ENCODE results near the gene PSMC3.

Gene PSMC3

GRCh38 chr11:47410370-47411264, 15.6 kb downstream of the PSMC3 start:
- TF ChIP-seq, protein P1, sequence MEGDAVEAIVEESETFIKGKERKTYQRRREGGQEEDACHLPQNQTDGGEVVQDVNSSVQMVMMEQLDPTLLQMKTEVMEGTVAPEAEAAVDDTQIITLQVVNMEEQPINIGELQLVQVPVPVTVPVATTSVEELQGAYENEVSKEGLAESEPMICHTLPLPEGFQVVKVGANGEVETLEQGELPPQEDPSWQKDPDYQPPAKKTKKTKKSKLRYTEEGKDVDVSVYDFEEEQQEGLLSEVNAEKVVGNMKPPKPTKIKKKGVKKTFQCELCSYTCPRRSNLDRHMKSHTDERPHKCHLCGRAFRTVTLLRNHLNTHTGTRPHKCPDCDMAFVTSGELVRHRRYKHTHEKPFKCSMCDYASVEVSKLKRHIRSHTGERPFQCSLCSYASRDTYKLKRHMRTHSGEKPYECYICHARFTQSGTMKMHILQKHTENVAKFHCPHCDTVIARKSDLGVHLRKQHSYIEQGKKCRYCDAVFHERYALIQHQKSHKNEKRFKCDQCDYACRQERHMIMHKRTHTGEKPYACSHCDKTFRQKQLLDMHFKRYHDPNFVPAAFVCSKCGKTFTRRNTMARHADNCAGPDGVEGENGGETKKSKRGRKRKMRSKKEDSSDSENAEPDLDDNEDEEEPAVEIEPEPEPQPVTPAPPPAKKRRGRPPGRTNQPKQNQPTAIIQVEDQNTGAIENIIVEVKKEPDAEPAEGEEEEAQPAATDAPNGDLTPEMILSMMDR (IDR thresholded peaks at IDR 0.05; ENCODE audit: low read depth, low read length, missing control alignments) = no peak
- H3K4me3 ChIP-seq (replicated peaks; ENCODE audit: low read depth, low read length) = peak overlapping the region; percentile 75
- DNase-seq (ENCODE audit: extremely low read depth, low read depth) = no peak

- peak overlapping the region; percentile 75 for H3K4me3 ChIP-seq (replicated peaks; ENCODE audit: low read depth, low read length)
- TF ChIP-seq, protein P1 (IDR thresholded peaks at IDR 0.05; ENCODE audit: low read depth, low read length, missing control alignments) = no peak
- no peak for DNase-seq (ENCODE audit: extremely low read depth, low read depth)
Measured at GRCh38 chr11:47409440-47410369, 16.5 kb downstream of the PSMC3 start.

GRCh38 chr11:47408598-47409439, 17.4 kb downstream of the PSMC3 start:
- TF ChIP-seq, protein P1 (IDR thresholded peaks at IDR 0.05; ENCODE audit: low read depth, low read length, missing control alignments) = no peak
- peak; percentile 59 for DNase-seq (ENCODE audit: extremely low read depth, low read depth)
- peak overlapping the region; percentile 75 for H3K4me3 ChIP-seq (replicated peaks; ENCODE audit: low read depth, low read length)

- peak within 1 kb of the TSS; percentile 75 for H3K4me3 ChIP-seq (replicated peaks; ENCODE audit: low read depth, low read length)
- DNase-seq (ENCODE audit: extremely low read depth, low read depth) = peak; percentile 81
- TF ChIP-seq, protein P1 (IDR thresholded peaks at IDR 0.05; ENCODE audit: low read depth, low read length, missing control alignments) = peak; percentile 70
Measured at GRCh38 chr11:47407746-47408590, 18.3 kb downstream of the PSMC3 start, which contains the start of gene SLC39A13. Gene SLC39A13 (plus strand): TSS chr11:47408590. CDS start chr11:47410095, 1,505 bp downstream.

GRCh38 chr11:47406896-47407745, 19.1 kb downstream of the PSMC3 start:
- DNase-seq (ENCODE audit: extremely low read depth, low read depth) = no peak
- H3K4me3 ChIP-seq (replicated peaks; ENCODE audit: low read depth, low read length) = peak overlapping the region; percentile 50
- TF ChIP-seq, protein P1 (IDR thresholded peaks at IDR 0.05; ENCODE audit: low read depth, low read length, missing control alignments) = no peak

Data from HFF-Myc (cell line).